Measurements from ENCODE around the gene GDF10. TPM values are rescaled to one million over a fixed set of nuclear protein-coding genes. Genes with fewer than 3 reads are reported as not detected.

GDF10 gene
- polyA plus RNA-seq, 1 of the 3 experiments (the other 2 are of a cell fraction), result 0.02 TPM

DNA sequence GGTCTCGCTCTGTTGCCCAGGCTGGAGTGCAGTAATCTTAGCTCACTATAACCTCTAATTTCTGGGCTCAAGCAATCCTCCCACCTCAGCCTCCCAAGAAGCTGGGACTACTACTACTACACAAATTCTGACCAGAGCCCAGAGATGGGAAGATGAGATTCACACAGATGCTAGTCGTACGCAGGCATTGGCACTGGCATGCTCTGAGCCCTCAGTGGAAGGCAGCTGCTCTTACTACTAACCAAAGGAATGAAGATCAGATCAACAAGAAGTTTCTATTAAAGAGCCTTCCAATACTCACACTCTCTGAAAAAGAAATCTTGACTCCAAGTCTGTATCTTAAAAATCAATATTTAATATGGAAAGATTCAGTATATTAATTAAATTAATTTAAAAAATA lies 32.9 kb downstream of the GDF10 start:
- no peaks in the 10 kb centered on the region for H3K9me3 ChIP-seq
- no peaks in the 10 kb centered on the region for H3F3A ChIP-seq (replicated peaks; ENCODE audit: insufficient read depth)
- no peak overlapping the region for H2AFZ ChIP-seq (ENCODE audit: low read depth)
- H3K4me3 ChIP-seq (ENCODE audit: low read depth in 2 of 2, low read length in 1 of 2), result no peak overlapping the region
- DNase-seq, result no peak
- H3K9me2 ChIP-seq, result no peaks in the 10 kb centered on the region
- no peaks in the 10 kb centered on the region for H3K36me3 ChIP-seq (replicated peaks in 1 of 2; ENCODE audit: control insufficient read depth in 1 of 2, insufficient read depth in 2 of 2, low read length in 1 of 2)
- H3K27ac ChIP-seq (ENCODE audit: low read depth in 2 of 2, low read length in 1 of 2), result no peak overlapping the region
- WGBS (ENCODE audit: low lambda C conversion rate), result 72% methylated on average over 3 of the region's 3 CpGs
- POLR2A ChIA-PET, result no interaction called here
- no peaks in the 10 kb centered on the region for H3K79me2 ChIP-seq (ENCODE audit: insufficient read depth)
- TF ChIP-seq RCOR1 (IDR thresholded peaks at IDR 0.05; ENCODE audit: low read length) (no peak), POLR2AphosphoS5 (IDR thresholded peaks at IDR 0.05; ENCODE audit: low read depth, low read length) (no peak), EP300 (IDR thresholded peaks at IDR 0.05; ENCODE audit: borderline replicate concordance in 1 of 2, low read depth in 1 of 2, low read length in 1 of 2) (no peak), GATA2 (CRISPR knock-in tag; IDR thresholded peaks at IDR 0.05) (no peak), ELF1 (IDR thresholded peaks at IDR 0.05) (no peak), GABPA (IDR thresholded peaks at IDR 0.05; ENCODE audit: low read depth) (no peak), MEF2A (IDR thresholded peaks at IDR 0.05; ENCODE audit: borderline replicate concordance, low read depth) (no peak), RXRA (IDR thresholded peaks at IDR 0.05; ENCODE audit: borderline replicate concordance, low read depth) (no peak)
- TF ChIP-seq, protein P1, sequence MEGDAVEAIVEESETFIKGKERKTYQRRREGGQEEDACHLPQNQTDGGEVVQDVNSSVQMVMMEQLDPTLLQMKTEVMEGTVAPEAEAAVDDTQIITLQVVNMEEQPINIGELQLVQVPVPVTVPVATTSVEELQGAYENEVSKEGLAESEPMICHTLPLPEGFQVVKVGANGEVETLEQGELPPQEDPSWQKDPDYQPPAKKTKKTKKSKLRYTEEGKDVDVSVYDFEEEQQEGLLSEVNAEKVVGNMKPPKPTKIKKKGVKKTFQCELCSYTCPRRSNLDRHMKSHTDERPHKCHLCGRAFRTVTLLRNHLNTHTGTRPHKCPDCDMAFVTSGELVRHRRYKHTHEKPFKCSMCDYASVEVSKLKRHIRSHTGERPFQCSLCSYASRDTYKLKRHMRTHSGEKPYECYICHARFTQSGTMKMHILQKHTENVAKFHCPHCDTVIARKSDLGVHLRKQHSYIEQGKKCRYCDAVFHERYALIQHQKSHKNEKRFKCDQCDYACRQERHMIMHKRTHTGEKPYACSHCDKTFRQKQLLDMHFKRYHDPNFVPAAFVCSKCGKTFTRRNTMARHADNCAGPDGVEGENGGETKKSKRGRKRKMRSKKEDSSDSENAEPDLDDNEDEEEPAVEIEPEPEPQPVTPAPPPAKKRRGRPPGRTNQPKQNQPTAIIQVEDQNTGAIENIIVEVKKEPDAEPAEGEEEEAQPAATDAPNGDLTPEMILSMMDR (IDR thresholded peaks at IDR 0.05), result no peak
- TF ChIP-seq, protein P2, sequence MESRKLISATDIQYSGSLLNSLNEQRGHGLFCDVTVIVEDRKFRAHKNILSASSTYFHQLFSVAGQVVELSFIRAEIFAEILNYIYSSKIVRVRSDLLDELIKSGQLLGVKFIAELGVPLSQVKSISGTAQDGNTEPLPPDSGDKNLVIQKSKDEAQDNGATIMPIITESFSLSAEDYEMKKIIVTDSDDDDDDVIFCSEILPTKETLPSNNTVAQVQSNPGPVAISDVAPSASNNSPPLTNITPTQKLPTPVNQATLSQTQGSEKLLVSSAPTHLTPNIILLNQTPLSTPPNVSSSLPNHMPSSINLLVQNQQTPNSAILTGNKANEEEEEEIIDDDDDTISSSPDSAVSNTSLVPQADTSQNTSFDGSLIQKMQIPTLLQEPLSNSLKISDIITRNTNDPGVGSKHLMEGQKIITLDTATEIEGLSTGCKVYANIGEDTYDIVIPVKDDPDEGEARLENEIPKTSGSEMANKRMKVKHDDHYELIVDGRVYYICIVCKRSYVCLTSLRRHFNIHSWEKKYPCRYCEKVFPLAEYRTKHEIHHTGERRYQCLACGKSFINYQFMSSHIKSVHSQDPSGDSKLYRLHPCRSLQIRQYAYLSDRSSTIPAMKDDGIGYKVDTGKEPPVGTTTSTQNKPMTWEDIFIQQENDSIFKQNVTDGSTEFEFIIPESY (IDR thresholded peaks at IDR 0.05; ENCODE audit: borderline replicate concordance, low read depth), result no peak
- H3K27me3 ChIP-seq (ENCODE audit: insufficient read depth), result peaks cover 23% of the 10 kb centered on the region; the same call in 1 of the 2 replicates
- H3K4me2 ChIP-seq, result no peak overlapping the region
- CTCF ChIA-PET, result interaction anchor here (0.7 to 3.3 kb wide), 5 partner anchors 8 to 340 kb away, joined by 3 to 17 read pairs (median 4); no protein-coding TSS in a partner anchor
- H4K20me1 ChIP-seq (ENCODE audit: insufficient read depth), result no peaks in the 10 kb centered on the region
- H3K9ac ChIP-seq, result no peak overlapping the region
- peaks cover 0 to 3% of the 10 kb centered on the region in 2 experiments; a peak in 1 of 4 replicates for H3K4me1 ChIP-seq (ENCODE audit: control insufficient read depth in 1 of 2, insufficient read depth in 2 of 2, low read depth in 1 of 2, low read length in 1 of 2)

DNA sequence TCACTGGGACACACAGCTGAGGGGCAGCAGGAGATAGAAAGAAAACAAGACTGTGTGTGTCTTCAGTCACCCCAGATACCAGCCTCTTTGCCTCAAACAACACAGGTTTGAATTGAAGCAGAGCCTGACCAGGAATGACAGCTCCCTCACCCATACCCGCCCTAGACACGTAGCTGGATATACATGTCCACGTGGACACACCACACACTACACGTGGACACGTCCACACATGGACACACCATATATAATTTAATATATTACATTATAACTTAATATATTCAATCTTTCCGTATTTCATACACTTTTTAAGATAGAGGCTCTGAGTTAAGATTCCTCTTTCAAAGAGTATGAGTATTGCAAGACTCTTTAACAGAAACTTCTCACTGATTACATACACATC lies 33.5 kb downstream of the GDF10 start:
- Histone ChIP-seq H3K4me3 (ENCODE audit: low read depth in 2 of 2, low read length in 1 of 2) (no peak overlapping the region), H3K27me3 (ENCODE audit: insufficient read depth) (peaks cover 23% of the 10 kb centered on the region; the same call in 1 of the 2 replicates), H3K9me2 (no peaks in the 10 kb centered on the region), H3K9me3 (no peaks in the 10 kb centered on the region), H3K9ac (no peak overlapping the region), H3K36me3 (replicated peaks in 1 of 2; ENCODE audit: control insufficient read depth in 1 of 2, insufficient read depth in 2 of 2, low read length in 1 of 2) (no peaks in the 10 kb centered on the region), H3K4me1 (ENCODE audit: control insufficient read depth in 1 of 2, insufficient read depth in 2 of 2, low read depth in 1 of 2, low read length in 1 of 2) (peaks cover 0 to 3% of the 10 kb centered on the region in 2 experiments; a peak in 1 of 4 replicates), H3K27ac (ENCODE audit: low read depth in 2 of 2, low read length in 1 of 2) (no peak overlapping the region), H3K4me2 (no peak overlapping the region), H4K20me1 (ENCODE audit: insufficient read depth) (no peaks in the 10 kb centered on the region), H2AFZ (ENCODE audit: low read depth) (no peak overlapping the region), H3F3A (replicated peaks; ENCODE audit: insufficient read depth) (no peaks in the 10 kb centered on the region), H3K79me2 (ENCODE audit: insufficient read depth) (no peaks in the 10 kb centered on the region)
- 40% methylated on average over 6 of the region's 6 CpGs for WGBS (ENCODE audit: low lambda C conversion rate)
- POLR2A ChIA-PET, result no interaction called here
- DNase-seq, result no peak
- CTCF ChIA-PET, result interaction anchor here (1.1 to 3.3 kb wide), 2 partner anchors 27 to 309 kb away, joined by 3 to 17 read pairs; no protein-coding TSS in a partner anchor
- no peak for TF ChIP-seq TCF12 (IDR thresholded peaks at IDR 0.05)
- TF ChIP-seq POLR2AphosphoS5 (IDR thresholded peaks at IDR 0.05; ENCODE audit: low read depth, low read length), result no peak
- TF ChIP-seq MEF2A (IDR thresholded peaks at IDR 0.05; ENCODE audit: borderline replicate concordance, low read depth), result no peak
- no peak for TF ChIP-seq TAF1 (IDR thresholded peaks at IDR 0.05; ENCODE audit: borderline replicate concordance, low read depth, low read length)
- TF ChIP-seq, protein P1 (IDR thresholded peaks at IDR 0.05), result no peak
- no peak for TF ChIP-seq ELF1 (IDR thresholded peaks at IDR 0.05)
- no peak for TF ChIP-seq RFX5 (IDR thresholded peaks at IDR 0.05; ENCODE audit: low read length)
- no peak for TF ChIP-seq EP300 (IDR thresholded peaks at IDR 0.05; ENCODE audit: borderline replicate concordance in 1 of 2, low read depth in 1 of 2, low read length in 1 of 2)
- TF ChIP-seq, protein P3, sequence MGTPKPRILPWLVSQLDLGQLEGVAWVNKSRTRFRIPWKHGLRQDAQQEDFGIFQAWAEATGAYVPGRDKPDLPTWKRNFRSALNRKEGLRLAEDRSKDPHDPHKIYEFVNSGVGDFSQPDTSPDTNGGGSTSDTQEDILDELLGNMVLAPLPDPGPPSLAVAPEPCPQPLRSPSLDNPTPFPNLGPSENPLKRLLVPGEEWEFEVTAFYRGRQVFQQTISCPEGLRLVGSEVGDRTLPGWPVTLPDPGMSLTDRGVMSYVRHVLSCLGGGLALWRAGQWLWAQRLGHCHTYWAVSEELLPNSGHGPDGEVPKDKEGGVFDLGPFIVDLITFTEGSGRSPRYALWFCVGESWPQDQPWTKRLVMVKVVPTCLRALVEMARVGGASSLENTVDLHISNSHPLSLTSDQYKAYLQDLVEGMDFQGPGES (IDR thresholded peaks at IDR 0.05; ENCODE audit: low read depth, low read length), result no peak
